DOHH2 (cell line): ENCODE data around the gene APC.

ENCODE experiments used
- H3F3A ChIP-seq: fragments of 200-600 bp; sonication (generic), shearing (Covaris generic); 2 replicates; pipeline ENCODE4 v1.6.0; 2016; ENCODE audit warnings: antibody characterized with exemption, mild to moderate bottlenecking; ENCODE audit not compliant: control insufficient read depth, insufficient read depth
- H3K27ac ChIP-seq: fragments of 200-600 bp; sonication (generic); 2 replicates; pipeline ENCODE4 v1.5.1; 2014; ENCODE audit warnings: low read depth, mild to moderate bottlenecking, low read length, moderate library complexity
- H3K27me3 ChIP-seq: fragments of 200-600 bp; sonication (generic); 2 replicates; pipeline ENCODE4 v1.6.1; 2014; ENCODE audit warnings: mild to moderate bottlenecking, low read length, mixed read lengths; ENCODE audit not compliant: control insufficient read depth
- H3K36me3 ChIP-seq: fragments of 200-600 bp; sonication (generic); 2 replicates; pipeline ENCODE4 v1.6.1; 2014; ENCODE audit warnings: mild to moderate bottlenecking, low read length, moderate library complexity, mixed read lengths; ENCODE audit not compliant: control insufficient read depth
- H3K4me1 ChIP-seq: fragments of 200-600 bp; sonication (generic); 2 replicates; pipeline ENCODE4 v1.6.1; 2014; ENCODE audit warnings: mild to moderate bottlenecking, low read length, mixed read lengths; ENCODE audit not compliant: control insufficient read depth
- H3K4me2 ChIP-seq: fragments of 200-600 bp; sonication (generic); 2 replicates; pipeline ENCODE4 v1.6.0; 2014; ENCODE audit warnings: mild to moderate bottlenecking, low read length, moderate library complexity
- H3K4me3 ChIP-seq: fragments of 200-600 bp; sonication (generic); 2 replicates; pipeline ENCODE4 v1.5.1; 2014; ENCODE audit warnings: mild to moderate bottlenecking, low read length, mixed read lengths
- H3K79me2 ChIP-seq: fragments of 200-600 bp; sonication (generic); 2 replicates; pipeline ENCODE4 v1.6.1; 2014; ENCODE audit warnings: mild to moderate bottlenecking, low read length, mixed read lengths; ENCODE audit not compliant: control insufficient read depth
- H3K9me2 ChIP-seq: fragments of 200-600 bp; sonication (generic); replicated peaks from 2 replicates; pipeline ENCODE4 v1.6.1; 2014; ENCODE audit warnings: mild to moderate bottlenecking, low read length, mixed read lengths; ENCODE audit not compliant: control insufficient read depth
- H3K9me3 ChIP-seq: fragments of 200-600 bp; sonication (generic); 2 replicates; pipeline ENCODE4 v1.6.1; 2014; ENCODE audit warnings: antibody characterized with exemption, low read length, mixed read lengths; ENCODE audit not compliant: control insufficient read depth, insufficient read depth
- H4K20me1 ChIP-seq: fragments of 200-600 bp; sonication (generic); 2 replicates; pipeline ENCODE4 v1.6.0; 2014; ENCODE audit warnings: low read depth, mild to moderate bottlenecking, antibody characterized with exemption, low read length, moderate library complexity; ENCODE audit not compliant: control insufficient read depth, insufficient read depth
- EZH2phosphoT487 ChIP-seq: fragments of 200-600 bp; sonication (generic); IDR thresholded peaks from 2 replicates; pipeline ENCODE4 v1.6.1; 2017; ENCODE audit warnings: borderline replicate concordance, mild to moderate bottlenecking, antibody characterized with exemption, low read length, moderate library complexity, mixed read lengths
- TF ChIP-seq, protein P1 (sequence below): fragments of 200-600 bp; sonication (generic); IDR thresholded peaks from one replicate; pipeline ENCODE4 v1.5.1; 2014; ENCODE audit warnings: antibody characterized with exemption, mild to moderate bottlenecking, low read depth, low read length; ENCODE audit not compliant: poor library complexity, severe bottlenecking

Gene APC

DNA sequence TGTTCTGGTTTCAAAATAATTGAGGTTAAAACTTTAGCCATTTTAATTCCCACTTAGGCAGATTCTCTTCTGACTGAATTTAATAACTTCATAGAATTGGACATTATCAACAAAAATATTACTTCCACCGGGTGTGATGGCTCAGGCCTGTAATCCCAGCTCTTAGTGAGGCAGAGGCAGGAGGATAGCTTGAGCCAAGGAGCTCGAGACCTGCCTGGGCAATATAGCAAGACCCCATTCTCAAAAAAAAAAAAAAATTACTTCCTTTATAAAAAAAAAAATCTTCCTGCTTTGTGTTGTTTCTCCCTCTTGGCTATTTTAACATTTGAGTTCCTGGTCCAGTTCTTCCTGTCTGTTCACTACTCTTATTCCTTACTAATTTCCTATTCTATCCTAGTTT is 18.0 kb downstream of the APC start:
- no peak overlapping the region for H3K4me2 ChIP-seq
- TF ChIP-seq EZH2phosphoT487 = no peak
- TF ChIP-seq, protein P1, sequence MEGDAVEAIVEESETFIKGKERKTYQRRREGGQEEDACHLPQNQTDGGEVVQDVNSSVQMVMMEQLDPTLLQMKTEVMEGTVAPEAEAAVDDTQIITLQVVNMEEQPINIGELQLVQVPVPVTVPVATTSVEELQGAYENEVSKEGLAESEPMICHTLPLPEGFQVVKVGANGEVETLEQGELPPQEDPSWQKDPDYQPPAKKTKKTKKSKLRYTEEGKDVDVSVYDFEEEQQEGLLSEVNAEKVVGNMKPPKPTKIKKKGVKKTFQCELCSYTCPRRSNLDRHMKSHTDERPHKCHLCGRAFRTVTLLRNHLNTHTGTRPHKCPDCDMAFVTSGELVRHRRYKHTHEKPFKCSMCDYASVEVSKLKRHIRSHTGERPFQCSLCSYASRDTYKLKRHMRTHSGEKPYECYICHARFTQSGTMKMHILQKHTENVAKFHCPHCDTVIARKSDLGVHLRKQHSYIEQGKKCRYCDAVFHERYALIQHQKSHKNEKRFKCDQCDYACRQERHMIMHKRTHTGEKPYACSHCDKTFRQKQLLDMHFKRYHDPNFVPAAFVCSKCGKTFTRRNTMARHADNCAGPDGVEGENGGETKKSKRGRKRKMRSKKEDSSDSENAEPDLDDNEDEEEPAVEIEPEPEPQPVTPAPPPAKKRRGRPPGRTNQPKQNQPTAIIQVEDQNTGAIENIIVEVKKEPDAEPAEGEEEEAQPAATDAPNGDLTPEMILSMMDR = no peak
- no peaks in the 10 kb centered on the region for H3K9me2 ChIP-seq
- H3K27me3 ChIP-seq = no peaks in the 10 kb centered on the region
- no peaks in the 10 kb centered on the region; the same call in 1 of the 2 replicates for H3F3A ChIP-seq
- H3K79me2 ChIP-seq = peaks cover 11% of the 10 kb centered on the region
- no peak overlapping the region for H3K4me3 ChIP-seq
- peaks cover 8% of the 10 kb centered on the region for H3K4me1 ChIP-seq
- H3K9me3 ChIP-seq = no peaks in the 10 kb centered on the region
- no peak overlapping the region for H3K27ac ChIP-seq
- H3K36me3 ChIP-seq = peaks cover 3% of the 10 kb centered on the region; the same call in 1 of the 2 replicates
- H4K20me1 ChIP-seq = no peaks in the 10 kb centered on the region

DNA sequence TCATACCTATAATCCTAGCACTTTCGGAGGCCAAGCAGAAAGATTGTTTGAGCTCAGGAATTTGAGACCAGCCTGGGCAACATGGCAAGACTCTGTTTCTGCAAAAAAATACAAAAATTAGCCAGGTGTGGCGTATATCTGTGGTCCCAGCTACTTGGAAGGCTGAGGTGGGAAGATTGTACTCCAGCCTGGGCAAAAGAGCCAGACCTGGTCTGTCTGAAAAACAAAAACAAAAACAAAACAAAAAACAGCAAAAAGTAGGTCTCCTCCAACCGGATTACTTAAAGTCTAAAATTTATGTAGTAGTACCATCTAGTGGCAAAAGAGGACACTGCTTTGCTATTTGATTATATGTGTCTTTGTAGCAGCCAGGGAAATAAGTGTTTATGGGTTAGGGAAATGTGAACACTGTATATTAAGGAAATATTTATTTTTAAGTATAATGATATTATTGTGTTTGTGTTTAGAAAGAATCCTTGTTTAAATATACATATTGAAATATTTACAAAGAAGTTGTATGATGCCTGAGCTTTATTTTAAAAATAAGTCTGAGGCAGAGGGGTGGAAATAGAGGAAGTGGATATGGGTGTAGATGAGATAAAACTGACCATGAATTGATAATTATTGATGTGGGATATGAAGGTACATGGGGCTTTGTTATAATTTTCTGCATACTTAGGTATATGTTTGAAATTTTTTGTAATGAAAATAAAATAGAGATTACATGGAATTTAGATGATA is 20.0 kb downstream of the APC start:
- H3K9me2 ChIP-seq = no peaks in the 10 kb centered on the region
- H3K9me3 ChIP-seq = no peaks in the 10 kb centered on the region
- peaks cover 8% of the 10 kb centered on the region for H3K4me1 ChIP-seq
- 0 out of 2 replicates have a peak overlapping the region, but pooled peaks have one; percentile 1 for H3K4me2 ChIP-seq
- peaks cover 3% of the 10 kb centered on the region; the same call in 1 of the 2 replicates for H3K36me3 ChIP-seq
- H4K20me1 ChIP-seq = no peaks in the 10 kb centered on the region
- H3K4me3 ChIP-seq = no peak overlapping the region
- H3F3A ChIP-seq = no peaks in the 10 kb centered on the region; the same call in 1 of the 2 replicates
- H3K27ac ChIP-seq = no peak overlapping the region
- H3K27me3 ChIP-seq = no peaks in the 10 kb centered on the region
- peaks cover 4% of the 10 kb centered on the region for H3K79me2 ChIP-seq
- no peak for TF ChIP-seq EZH2phosphoT487
- TF ChIP-seq, protein P1 = peak; percentile 58

DNA sequence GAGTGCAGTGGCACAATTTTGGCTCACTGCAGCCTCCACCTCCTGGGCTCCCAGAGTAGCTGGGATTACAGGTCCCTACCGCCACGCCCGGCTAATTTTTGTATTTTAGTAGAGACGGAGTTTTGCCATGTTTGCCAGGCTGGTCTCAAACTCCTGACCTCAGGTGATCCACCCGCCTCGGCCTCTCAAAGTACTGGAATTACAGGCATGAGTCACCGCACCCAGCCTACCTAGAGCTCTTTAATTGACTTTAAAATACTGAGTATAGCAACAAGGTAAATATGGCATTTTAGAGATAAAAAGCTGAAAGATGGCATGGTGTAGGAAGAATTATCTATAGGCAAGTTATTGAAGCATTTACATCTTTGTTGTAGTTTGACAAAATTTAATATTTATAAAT is 21.0 kb downstream of the APC start:
- Histone ChIP-seq H3K9me2 (no peaks in the 10 kb centered on the region), H3K4me2 (no peak overlapping the region), H3K9me3 (no peaks in the 10 kb centered on the region), H3K4me1 (peaks cover 3% of the 10 kb centered on the region), H3K27me3 (no peaks in the 10 kb centered on the region), H3K79me2 (no peaks in the 10 kb centered on the region), H3K4me3 (no peak overlapping the region), H3F3A (no peaks in the 10 kb centered on the region; the same call in 1 of the 2 replicates), H3K27ac (no peak overlapping the region), H4K20me1 (no peaks in the 10 kb centered on the region), H3K36me3 (peaks cover 3% of the 10 kb centered on the region; the same call in 1 of the 2 replicates)
- TF ChIP-seq EZH2phosphoT487 = no peak
- TF ChIP-seq, protein P1 = no peak
